Esophagus squamous epithelium (tissue), 4 donors: ENCODE measurements around the gene TUBA4B.

Experiments used
- CTCF ChIP-seq, 6 experiments: fragments of 450-650 bp in 4 of 6; fragments of 200-600 bp in 2 of 6; sonication (generic) in 2 of 6; IDR thresholded peaks; one replicate each; pipeline ENCODE4 v1.5.1; 2016 to 2019; ENCODE audit warnings: antibody characterized with exemption in 6 of 6, mild to moderate bottlenecking in 4 of 6, moderate library complexity in 4 of 6
- POLR2A ChIP-seq, 4 donors: fragments of 450-650 bp; IDR thresholded peaks; one replicate each; pipeline ENCODE4 v1.6.1; 2017; ENCODE audit warnings: antibody characterized with exemption in 4 of 4, mild to moderate bottlenecking in 4 of 4, moderate library complexity in 3 of 4

- TF ChIP-seq CTCF (IDR thresholded peaks at IDR 0.05) (no peak), POLR2A (IDR thresholded peaks at IDR 0.05) (no peak)
Observed at GRCh38 chr2:219251656-219252055, 1.4 kb upstream of the TUBA4B start.
